ENCODE results near the gene PLCZ1.
"Not testable (repeated sequence)": the region's sequence is repeated elsewhere in the genome, so short reads cannot be mapped to it uniquely, and the experiment has no call there.

PLCZ1 gene, protein sequence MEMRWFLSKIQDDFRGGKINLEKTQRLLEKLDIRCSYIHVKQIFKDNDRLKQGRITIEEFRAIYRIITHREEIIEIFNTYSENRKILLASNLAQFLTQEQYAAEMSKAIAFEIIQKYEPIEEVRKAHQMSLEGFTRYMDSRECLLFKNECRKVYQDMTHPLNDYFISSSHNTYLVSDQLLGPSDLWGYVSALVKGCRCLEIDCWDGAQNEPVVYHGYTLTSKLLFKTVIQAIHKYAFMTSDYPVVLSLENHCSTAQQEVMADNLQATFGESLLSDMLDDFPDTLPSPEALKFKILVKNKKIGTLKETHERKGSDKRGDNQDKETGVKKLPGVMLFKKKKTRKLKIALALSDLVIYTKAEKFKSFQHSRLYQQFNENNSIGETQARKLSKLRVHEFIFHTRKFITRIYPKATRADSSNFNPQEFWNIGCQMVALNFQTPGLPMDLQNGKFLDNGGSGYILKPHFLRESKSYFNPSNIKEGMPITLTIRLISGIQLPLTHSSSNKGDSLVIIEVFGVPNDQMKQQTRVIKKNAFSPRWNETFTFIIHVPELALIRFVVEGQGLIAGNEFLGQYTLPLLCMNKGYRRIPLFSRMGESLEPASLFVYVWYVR

GRCh38 chr12:18737819-18738218 lies at the start of gene PLCZ1, which contains the start of gene CAPZA3:
PLCZ1 (minus strand) TSS chr12:18738012; CDS start chr12:18737371, 641 bp downstream.
CAPZA3 (plus strand) TSS chr12:18738119; CDS start chr12:18738269, 150 bp downstream.
- no peak for ATAC-seq

DNA sequence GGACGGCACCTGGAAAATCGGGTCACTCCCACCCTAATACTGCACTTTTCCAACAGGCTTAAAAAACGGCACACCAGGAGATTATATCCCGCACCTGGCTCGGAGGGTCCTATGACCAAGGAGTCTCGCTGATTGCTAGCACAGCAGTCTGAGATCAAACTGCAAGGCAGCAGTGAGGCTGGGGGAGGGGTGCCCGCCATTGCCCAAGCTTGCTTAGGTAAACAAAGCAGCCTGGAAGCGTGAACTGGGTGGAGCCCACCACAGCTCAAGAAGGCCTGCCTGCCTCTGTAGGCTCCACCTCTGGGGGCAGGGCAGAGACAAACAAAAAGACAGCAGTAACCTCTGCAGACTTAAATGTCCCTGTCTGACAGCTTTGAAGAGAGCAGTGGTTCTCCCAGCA lies 47.7 kb upstream of the PLCZ1 start:
- not testable (repeated sequence) for ATAC-seq

DNA sequence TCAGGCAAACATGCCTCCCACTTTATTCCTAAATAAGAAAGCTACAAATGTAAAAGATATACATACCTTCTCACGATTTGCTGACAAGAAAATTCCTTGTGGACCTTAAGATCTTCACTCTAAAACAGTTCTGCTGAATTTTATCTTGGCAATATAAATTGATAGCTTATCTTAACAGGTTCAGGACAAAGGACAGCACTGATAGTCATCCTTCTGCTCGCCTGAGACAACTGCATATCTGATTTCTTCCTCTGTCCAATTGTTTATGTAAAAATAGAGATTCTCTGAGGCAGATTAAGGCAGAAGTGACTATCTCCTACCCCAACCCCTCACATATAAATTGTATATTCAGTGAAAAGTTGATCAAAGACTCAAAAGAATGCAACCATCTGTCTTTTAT lies 45.0 kb upstream of the PLCZ1 start:
- no peak for ATAC-seq

DNA sequence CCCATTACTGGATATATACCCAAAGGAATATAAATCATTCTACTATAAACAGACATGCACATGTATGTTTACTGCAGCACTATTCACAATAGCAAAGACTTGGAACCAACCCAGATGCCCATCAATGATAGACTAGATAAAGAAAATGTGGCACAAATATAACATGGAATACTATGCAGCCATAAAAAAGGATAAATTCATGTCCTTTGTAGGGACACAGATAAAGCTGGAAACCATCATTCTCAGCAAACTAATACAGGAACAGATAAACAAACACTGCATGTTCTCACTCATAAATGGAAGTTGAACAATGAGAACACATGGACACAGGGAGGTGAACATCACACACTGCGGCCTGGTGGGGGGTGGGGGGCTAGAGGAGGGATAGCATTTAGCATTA lies 28.7 kb upstream of the PLCZ1 start:
- ATAC-seq, result not testable (repeated sequence)

- no peak for ATAC-seq
Measured at GRCh38 chr12:18755341-18755740, 17.5 kb upstream of the PLCZ1 start.

DNA sequence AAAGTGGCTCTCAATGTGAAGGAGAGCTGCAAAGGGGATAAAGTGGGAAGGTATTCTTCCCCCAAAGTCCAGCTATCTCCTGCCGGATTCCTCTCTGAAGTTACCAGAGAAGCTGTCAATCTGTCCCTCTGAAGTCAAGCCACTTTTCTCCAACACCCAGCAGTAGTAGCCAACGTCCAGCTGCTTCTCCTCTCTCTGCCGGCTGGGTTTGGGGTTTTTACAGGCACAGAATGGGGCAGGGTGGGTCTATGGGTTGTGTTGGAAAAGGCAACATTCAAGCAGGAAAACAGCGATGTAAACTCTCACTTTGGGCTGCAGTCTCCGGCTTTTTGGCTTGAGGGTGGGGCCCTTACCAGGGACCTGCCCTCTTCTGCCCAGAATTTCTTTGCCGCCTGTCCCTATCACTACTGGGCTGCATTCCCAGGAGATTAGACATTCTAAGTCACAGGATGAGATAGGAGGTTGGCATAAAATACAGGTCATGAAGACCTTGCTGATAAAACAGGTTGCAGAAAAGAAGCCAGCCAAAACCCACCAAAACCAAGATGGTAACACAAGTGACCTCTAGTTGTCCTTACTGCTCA lies 16.4 kb upstream of the PLCZ1 start:
- ATAC-seq, result no peak

GRCh38 chr12:18753481-18754123 lies 15.8 kb upstream of the PLCZ1 start:
- no peak for ATAC-seq

- ATAC-seq, result no peak
Measured at GRCh38 chr12:18752947-18753346, 15.1 kb upstream of the PLCZ1 start.

- ATAC-seq, result no peak
Measured at GRCh38 chr12:18752280-18752920, 14.6 kb upstream of the PLCZ1 start.

- no peak for ATAC-seq
Measured at GRCh38 chr12:18751866-18752265, 14.1 kb upstream of the PLCZ1 start.

DNA sequence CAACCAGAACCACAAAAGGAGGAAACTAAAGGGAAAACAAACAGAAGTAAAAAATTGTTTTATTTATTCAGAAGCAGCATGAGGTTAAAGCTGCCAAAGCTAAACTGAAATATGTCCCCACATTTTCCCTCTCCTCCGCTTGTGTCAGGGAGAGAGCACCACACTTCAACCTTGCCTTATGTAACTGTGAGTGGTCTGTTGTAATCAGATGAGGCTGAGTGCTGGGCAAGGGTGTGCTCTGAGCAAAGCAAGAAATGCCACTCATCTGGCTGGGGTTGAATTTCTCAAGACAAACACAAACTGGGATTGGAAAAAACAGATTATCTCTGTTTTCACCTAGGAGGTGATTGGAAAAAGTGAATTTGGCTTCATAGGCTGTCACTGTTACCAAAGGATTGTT lies 12.3 kb upstream of the PLCZ1 start:
- ATAC-seq, result no peak

DNA sequence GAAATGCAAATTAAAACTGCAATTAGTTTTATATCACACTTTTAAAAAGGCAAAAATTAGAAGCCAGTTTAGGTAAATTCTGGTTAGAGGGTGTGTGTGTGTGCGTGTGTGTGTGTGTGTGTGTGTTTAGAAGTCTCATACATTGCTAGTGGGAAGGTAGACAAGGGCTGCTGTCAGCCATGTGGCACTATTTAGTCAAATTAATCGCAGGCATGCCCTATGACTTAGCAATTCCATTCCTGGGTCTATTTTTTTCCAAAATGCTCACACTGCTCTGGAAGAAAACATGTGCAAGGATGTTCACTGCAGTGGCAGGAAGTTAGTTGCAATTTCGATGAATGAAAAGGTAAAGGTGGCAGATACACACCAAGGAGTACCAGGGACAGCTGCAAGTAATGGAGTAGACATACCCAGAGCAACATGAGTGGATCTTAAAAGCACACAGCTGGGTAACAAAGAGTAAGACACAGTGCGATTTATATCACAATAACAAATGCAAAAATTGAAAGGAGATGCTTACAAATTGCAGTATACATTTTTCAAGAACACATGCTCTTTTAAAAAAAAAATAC lies 11.7 kb upstream of the PLCZ1 start:
- ATAC-seq, result no peak

- no peak for ATAC-seq
Measured at GRCh38 chr12:18747895-18748294, 10.1 kb upstream of the PLCZ1 start.

DNA sequence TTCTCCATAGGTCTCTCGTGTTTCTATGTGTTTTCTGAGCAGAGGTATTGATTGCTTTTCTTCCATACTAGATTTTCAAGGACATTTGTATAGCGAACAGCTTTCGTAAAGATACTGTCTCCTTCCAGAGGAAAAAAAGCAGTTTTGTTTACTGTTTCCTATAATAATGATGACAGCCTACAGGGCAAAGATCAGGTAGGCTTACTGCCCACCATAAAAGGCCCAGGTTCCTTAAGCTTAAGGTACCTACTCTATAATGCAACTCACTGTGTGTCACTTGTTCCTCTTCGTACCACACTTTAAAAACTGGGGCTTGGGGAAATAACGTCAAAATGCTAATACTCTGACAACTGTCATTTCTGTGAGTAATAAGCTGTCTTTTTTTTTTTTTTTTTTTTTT lies 6.7 kb downstream of the PLCZ1 start:
- ATAC-seq, result no peak

DNA sequence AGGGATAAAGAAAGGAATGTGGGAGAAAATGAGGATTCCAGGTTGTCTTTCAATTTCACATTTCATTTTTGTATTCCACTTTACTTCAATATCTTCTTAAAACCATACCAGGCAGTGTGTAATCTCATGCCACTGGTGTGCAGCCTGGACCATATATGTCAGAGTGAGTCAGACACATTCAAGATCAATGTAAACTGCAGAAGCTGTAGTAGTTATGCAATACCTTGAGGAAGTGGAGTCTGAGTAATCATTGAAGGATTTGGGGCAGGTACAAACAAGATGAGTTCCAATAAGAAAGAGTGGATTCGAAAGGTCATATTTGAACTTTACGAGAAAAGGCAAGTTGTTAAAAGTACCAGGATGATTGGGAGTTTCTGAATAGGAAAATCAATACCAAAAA lies 14.1 kb downstream of the PLCZ1 start:
- ATAC-seq, result no peak

- no peak for ATAC-seq
Measured at GRCh38 chr12:18721452-18721851, 16.4 kb downstream of the PLCZ1 start.

- ATAC-seq, result no peak
Measured at GRCh38 chr12:18720690-18721089, 17.1 kb downstream of the PLCZ1 start.

GRCh38 chr12:18719922-18720510 lies 17.8 kb downstream of the PLCZ1 start:
- no peak for ATAC-seq

GRCh38 chr12:18718462-18718861 lies 19.4 kb downstream of the PLCZ1 start:
- no peak for ATAC-seq

GRCh38 chr12:18716236-18716635 lies 21.6 kb downstream of the PLCZ1 start:
- no peak for ATAC-seq

DNA sequence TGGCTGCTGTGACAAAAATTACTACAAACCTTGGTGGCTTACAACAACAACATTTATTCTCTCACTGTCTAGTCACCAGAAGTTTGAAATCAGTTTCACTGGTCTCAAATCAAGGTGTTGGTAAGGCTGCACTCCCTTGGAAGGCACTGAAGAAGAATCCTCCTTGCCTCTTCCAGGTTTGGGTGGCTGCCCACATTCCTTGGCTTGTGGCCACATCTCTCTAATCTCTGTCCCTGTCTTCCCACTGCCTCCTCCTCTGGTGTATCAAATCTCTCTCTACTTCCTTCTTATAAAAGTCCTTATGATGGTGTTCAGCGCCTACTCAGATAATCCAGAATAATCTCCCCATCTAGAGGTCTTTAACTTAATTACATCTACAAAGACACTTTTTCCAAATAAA lies 31.0 kb downstream of the PLCZ1 start:
- ATAC-seq, result no peak

- no peak for ATAC-seq
Measured at GRCh38 chr12:18703911-18704310, 33.9 kb downstream of the PLCZ1 start.

Data from activated CD4-positive, CD25-positive, alpha-beta regulatory T cell treated with anti-CD3 and anti-CD28 coated beads, Interleukin-2, amount 50 U/mL, for 24 hours (primary cell).